ENCODE measurements around the gene PTCHD1. TPM values are rescaled to one million over a fixed set of nuclear protein-coding genes. Genes with fewer than 3 reads are reported as not detected.

The PTCHD1 gene
- total and polyA plus RNA-seq, 2 of the 4 experiments (the other 2 are of a cell fraction) = not detected

DNA sequence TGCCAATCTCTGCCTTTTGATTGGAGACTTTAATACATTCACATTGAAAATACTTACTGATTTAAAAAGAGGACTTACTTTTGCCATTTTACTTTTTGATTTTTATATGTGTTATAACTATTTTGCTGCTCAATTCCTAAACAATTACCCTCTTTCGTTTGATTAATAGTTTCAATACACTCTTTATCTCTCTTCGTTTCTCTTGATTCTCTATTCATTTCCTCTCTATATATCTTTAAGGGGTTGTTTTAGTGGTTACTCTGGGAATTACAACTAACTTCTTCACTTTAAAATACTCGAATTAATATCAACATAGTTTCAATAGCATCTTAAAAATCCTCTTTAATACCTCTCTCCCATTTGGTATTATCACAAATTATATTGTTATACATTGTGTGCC is 116.6 kb downstream of the PTCHD1 start:
- Histone ChIP-seq H4K8ac (ENCODE audit: low read depth in 2 of 2, low read length in 2 of 2) (no peak overlapping the region), H3K18ac (ENCODE audit: low read depth, low read length) (no peak overlapping the region), H4K20me1 (ENCODE audit: insufficient read depth, low read length) (no peaks in the 10 kb centered on the region), H4K91ac (ENCODE audit: insufficient read depth, low read depth, low read length) (no peak overlapping the region), H2AK9ac (replicated peaks; ENCODE audit: low read depth, low read length, poor library complexity) (no peak overlapping the region), H3K9ac (ENCODE audit: low read depth, low read length) (no peak overlapping the region), H4K5ac (ENCODE audit: low read depth, low read length) (no peak overlapping the region), H3K56ac (ENCODE audit: extremely low read depth, insufficient read depth, low read length) (no peak overlapping the region), H2AK5ac (ENCODE audit: low read depth, low read length) (no peak overlapping the region), H2BK20ac (ENCODE audit: low read depth, low read length) (no peak overlapping the region), H3K9me3 (ENCODE audit: control insufficient read depth, insufficient read depth, low read length) (no peaks in the 10 kb centered on the region), H2BK120ac (ENCODE audit: low read depth, low read length) (no peak overlapping the region), H3K9me1 (ENCODE audit: insufficient read depth, low read length) (no peaks in the 10 kb centered on the region), H2AFZ (replicated peaks; ENCODE audit: low read length, poor library complexity) (no peak overlapping the region), H3K23ac (ENCODE audit: low read depth, low read length) (no peak overlapping the region), H3K4me3 (ENCODE audit: insufficient read depth, low read depth, low read length) (no peak overlapping the region), H2BK5ac (ENCODE audit: low read depth, low read length, poor library complexity, severe bottlenecking) (no peak overlapping the region), H3K4me2 (ENCODE audit: low read depth, low read length) (no peak overlapping the region), H3K14ac (replicated peaks; ENCODE audit: low read depth, low read length) (no peak overlapping the region), H3K79me1 (ENCODE audit: low read depth in 1 of 2, low read length in 2 of 2) (no peaks in the 10 kb centered on the region), H3K27me3 (ENCODE audit: control insufficient read depth, insufficient read depth, low read length) (no peaks in the 10 kb centered on the region), H3K4me1 (ENCODE audit: control insufficient read depth, insufficient read depth, low read length) (no peaks in the 10 kb centered on the region), H3K27ac (ENCODE audit: insufficient read depth, low read length) (no peak overlapping the region), H3K4ac (ENCODE audit: low read depth, low read length) (no peak overlapping the region), H3K36me3 (ENCODE audit: control insufficient read depth, insufficient read depth, low read length) (no peaks in the 10 kb centered on the region), H2BK15ac (ENCODE audit: low read depth, low read length) (no peak overlapping the region)
- BruUV-seq (replicated peaks) = no TSS peak
- DNase-seq (no peak), ATAC-seq (ENCODE audit: low read depth) (no peak)
- dilution Hi-C loops (cut with HindIII; ENCODE audit: low sequenced_read_pairs, unreplicated experiment) = no loop called here
- in situ Hi-C loops (cut with MboI; ENCODE audit: low sequenced_read_pairs) = no loop called here
- 100% methylated on average over 1 of the region's 3 CpGs; no CpG with 5 or more reads in 1 of the 2 experiments for WGBS, 2 experiments (ENCODE audit: extremely low coverage in 2 of 2, insufficient read length in 1 of 2)
- ChIA-PET POLR2A (ENCODE audit: unreplicated experiment) (no interaction called here), CTCF (no interaction called here)
- intact Hi-C loops (cut with micrococcal nuclease) = no loop called here
- TF ChIP-seq MAZ (IDR thresholded peaks at IDR 0.05; ENCODE audit: borderline replicate concordance, low read depth, low read length) = no peak
- no peak for TF ChIP-seq RCOR1 (IDR thresholded peaks at IDR 0.05; ENCODE audit: insufficient replicate concordance, low read length)
- TF ChIP-seq, protein P1, sequence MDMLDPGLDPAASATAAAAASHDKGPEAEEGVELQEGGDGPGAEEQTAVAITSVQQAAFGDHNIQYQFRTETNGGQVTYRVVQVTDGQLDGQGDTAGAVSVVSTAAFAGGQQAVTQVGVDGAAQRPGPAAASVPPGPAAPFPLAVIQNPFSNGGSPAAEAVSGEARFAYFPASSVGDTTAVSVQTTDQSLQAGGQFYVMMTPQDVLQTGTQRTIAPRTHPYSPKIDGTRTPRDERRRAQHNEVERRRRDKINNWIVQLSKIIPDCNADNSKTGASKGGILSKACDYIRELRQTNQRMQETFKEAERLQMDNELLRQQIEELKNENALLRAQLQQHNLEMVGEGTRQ (IDR thresholded peaks at IDR 0.05; ENCODE audit: low read depth, low read length) = no peak
- no peak for TF ChIP-seq CHD1 (IDR thresholded peaks at IDR 0.05; ENCODE audit: low read depth, low read length)
- no peak for TF ChIP-seq MXI1 (IDR thresholded peaks at IDR 0.05; ENCODE audit: borderline replicate concordance, low read depth, low read length)
- no peak for TF ChIP-seq RAD21 (IDR thresholded peaks at IDR 0.05; ENCODE audit: low read length)
- TF ChIP-seq FOS (IDR thresholded peaks at IDR 0.05; ENCODE audit: low read depth, low read length) = no peak
- TF ChIP-seq POLR2A (IDR thresholded peaks at IDR 0.05; ENCODE audit: low read depth, low read length) = no peak
- no peak for TF ChIP-seq RFX5 (IDR thresholded peaks at IDR 0.05; ENCODE audit: low read depth, low read length)
- TF ChIP-seq BHLHE40 (IDR thresholded peaks at IDR 0.05; ENCODE audit: low read depth, low read length) = no peak
- TF ChIP-seq, protein P2, sequence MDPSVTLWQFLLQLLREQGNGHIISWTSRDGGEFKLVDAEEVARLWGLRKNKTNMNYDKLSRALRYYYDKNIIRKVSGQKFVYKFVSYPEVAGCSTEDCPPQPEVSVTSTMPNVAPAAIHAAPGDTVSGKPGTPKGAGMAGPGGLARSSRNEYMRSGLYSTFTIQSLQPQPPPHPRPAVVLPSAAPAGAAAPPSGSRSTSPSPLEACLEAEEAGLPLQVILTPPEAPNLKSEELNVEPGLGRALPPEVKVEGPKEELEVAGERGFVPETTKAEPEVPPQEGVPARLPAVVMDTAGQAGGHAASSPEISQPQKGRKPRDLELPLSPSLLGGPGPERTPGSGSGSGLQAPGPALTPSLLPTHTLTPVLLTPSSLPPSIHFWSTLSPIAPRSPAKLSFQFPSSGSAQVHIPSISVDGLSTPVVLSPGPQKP (IDR thresholded peaks at IDR 0.05; ENCODE audit: borderline replicate concordance, low read depth, low read length) = no peak
- TF ChIP-seq SMC3 (IDR thresholded peaks at IDR 0.05; ENCODE audit: low read depth, low read length) = no peak
- no peak for TF ChIP-seq NFE2L2 (IDR thresholded peaks at IDR 0.05; ENCODE audit: low read depth, low read length)
- no peak for TF ChIP-seq CEBPB (IDR thresholded peaks at IDR 0.05; ENCODE audit: low read depth, low read length)
- TF ChIP-seq MAFK (IDR thresholded peaks at IDR 0.05; ENCODE audit: low read depth, low read length) = no peak
- TF ChIP-seq, protein P3, sequence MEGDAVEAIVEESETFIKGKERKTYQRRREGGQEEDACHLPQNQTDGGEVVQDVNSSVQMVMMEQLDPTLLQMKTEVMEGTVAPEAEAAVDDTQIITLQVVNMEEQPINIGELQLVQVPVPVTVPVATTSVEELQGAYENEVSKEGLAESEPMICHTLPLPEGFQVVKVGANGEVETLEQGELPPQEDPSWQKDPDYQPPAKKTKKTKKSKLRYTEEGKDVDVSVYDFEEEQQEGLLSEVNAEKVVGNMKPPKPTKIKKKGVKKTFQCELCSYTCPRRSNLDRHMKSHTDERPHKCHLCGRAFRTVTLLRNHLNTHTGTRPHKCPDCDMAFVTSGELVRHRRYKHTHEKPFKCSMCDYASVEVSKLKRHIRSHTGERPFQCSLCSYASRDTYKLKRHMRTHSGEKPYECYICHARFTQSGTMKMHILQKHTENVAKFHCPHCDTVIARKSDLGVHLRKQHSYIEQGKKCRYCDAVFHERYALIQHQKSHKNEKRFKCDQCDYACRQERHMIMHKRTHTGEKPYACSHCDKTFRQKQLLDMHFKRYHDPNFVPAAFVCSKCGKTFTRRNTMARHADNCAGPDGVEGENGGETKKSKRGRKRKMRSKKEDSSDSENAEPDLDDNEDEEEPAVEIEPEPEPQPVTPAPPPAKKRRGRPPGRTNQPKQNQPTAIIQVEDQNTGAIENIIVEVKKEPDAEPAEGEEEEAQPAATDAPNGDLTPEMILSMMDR (conservative IDR thresholded peaks at IDR 0.05; ENCODE audit: low read depth, low read length) = no peak
